NCI-H1417 (cell line): Measurements from ENCODE around the gene ACOT8.

ENCODE experiments used
- DNase-seq, 3 experiments: peaks; one replicate each; lab custom pipeline; 2025; lab: John Stamatoyannopoulos, UW

ACOT8 gene

GRCh38 chr20:45792317-45793118 is 64.7 kb downstream of the ACOT8 start:
- DNase-seq: no peak
